ENCODE data around the gene ZNF277.

The ZNF277 gene

DNA sequence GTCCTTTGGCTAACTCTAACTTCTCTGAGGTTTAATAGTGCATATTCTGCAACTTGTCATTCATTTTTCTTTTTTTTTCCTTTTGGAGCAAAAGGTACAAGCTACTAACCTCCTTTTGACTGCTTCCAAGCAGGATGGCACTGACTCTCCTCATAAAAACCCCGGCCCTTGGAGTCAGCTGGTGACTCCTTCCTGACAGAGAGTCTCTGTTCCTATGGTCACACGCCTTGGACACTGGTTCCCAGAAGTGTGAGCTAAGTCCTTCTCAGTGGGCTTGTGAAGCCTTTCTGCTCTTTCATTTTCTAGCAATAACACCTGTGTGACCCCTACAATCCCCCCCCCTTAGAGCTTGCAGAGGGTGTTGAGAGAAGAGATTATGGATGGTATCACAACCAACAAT lies 22.0 kb upstream of the ZNF277 start:
- H3K4me3 ChIP-seq (replicated peaks; ENCODE audit: low read depth, low read length), result no peak overlapping the region
- TF ChIP-seq CTCF (IDR thresholded peaks at IDR 0.05; ENCODE audit: low read length, missing control alignments), result no peak
- no peak for DNase-seq (ENCODE audit: low read depth)

GRCh38 chr7:112185005-112185834 lies 21.3 kb upstream of the ZNF277 start:
- no peak for TF ChIP-seq CTCF (IDR thresholded peaks at IDR 0.05; ENCODE audit: low read length, missing control alignments)
- peak; percentile 27 for DNase-seq (ENCODE audit: low read depth)
- H3K4me3 ChIP-seq (replicated peaks; ENCODE audit: low read depth, low read length), result no peak overlapping the region

GRCh38 chr7:112186300-112186699 lies 20.2 kb upstream of the ZNF277 start:
- TF ChIP-seq CTCF (IDR thresholded peaks at IDR 0.05; ENCODE audit: low read length, missing control alignments), result no peak
- DNase-seq (ENCODE audit: low read depth), result no peak
- H3K4me3 ChIP-seq (replicated peaks; ENCODE audit: low read depth, low read length), result no peak overlapping the region

GRCh38 chr7:112188257-112188656 lies 18.2 kb upstream of the ZNF277 start:
- H3K4me3 ChIP-seq (replicated peaks; ENCODE audit: low read depth, low read length), result no peak overlapping the region
- TF ChIP-seq CTCF (IDR thresholded peaks at IDR 0.05; ENCODE audit: low read length, missing control alignments), result no peak
- no peak for DNase-seq (ENCODE audit: low read depth)

GRCh38 chr7:112189691-112190090 lies 16.8 kb upstream of the ZNF277 start:
- H3K4me3 ChIP-seq (replicated peaks; ENCODE audit: low read depth, low read length), result no peak overlapping the region
- no peak for DNase-seq (ENCODE audit: low read depth)
- TF ChIP-seq CTCF (IDR thresholded peaks at IDR 0.05; ENCODE audit: low read length, missing control alignments), result no peak

- no peak for DNase-seq (ENCODE audit: low read depth)
- no peak for TF ChIP-seq CTCF (IDR thresholded peaks at IDR 0.05; ENCODE audit: low read length, missing control alignments)
- H3K4me3 ChIP-seq (replicated peaks; ENCODE audit: low read depth, low read length), result no peak overlapping the region
Measured at GRCh38 chr7:112190120-112190519, 16.4 kb upstream of the ZNF277 start.

All from fibroblast of pulmonary artery (primary cell).